Keratinocyte (primary cell): ENCODE data around the gene PALM2AKAP2.

Source experiments
- EZH2 ChIP-seq: IDR thresholded peaks from one replicate; pipeline ENCODE4 v1.6.1; 2012; ENCODE audit warnings: inconsistent platforms, mild to moderate bottlenecking, low read length, moderate library complexity
- TF ChIP-seq, protein P1 (sequence below), 3 experiments: IDR thresholded peaks in 1 of 3; conservative IDR thresholded peaks in 1 of 3; optimal IDR thresholded peaks in 1 of 3; 2 replicates in 2 of 3; 3 replicates in 1 of 3; pipeline versions ENCODE3 to v1.5.1; 2011; ENCODE audit warnings: low read length in 3 of 3, mild to moderate bottlenecking in 3 of 3, moderate library complexity in 2 of 3, control low read depth in 1 of 3, inconsistent platforms in 1 of 3; ENCODE audit not compliant: insufficient read depth in 2 of 3; ENCODE audit errors: extremely low read depth in 1 of 3

GRCh38 chr9:109789556-109789955 lies 9.6 kb downstream of the PALM2AKAP2 start:
- TF ChIP-seq, protein P1, sequence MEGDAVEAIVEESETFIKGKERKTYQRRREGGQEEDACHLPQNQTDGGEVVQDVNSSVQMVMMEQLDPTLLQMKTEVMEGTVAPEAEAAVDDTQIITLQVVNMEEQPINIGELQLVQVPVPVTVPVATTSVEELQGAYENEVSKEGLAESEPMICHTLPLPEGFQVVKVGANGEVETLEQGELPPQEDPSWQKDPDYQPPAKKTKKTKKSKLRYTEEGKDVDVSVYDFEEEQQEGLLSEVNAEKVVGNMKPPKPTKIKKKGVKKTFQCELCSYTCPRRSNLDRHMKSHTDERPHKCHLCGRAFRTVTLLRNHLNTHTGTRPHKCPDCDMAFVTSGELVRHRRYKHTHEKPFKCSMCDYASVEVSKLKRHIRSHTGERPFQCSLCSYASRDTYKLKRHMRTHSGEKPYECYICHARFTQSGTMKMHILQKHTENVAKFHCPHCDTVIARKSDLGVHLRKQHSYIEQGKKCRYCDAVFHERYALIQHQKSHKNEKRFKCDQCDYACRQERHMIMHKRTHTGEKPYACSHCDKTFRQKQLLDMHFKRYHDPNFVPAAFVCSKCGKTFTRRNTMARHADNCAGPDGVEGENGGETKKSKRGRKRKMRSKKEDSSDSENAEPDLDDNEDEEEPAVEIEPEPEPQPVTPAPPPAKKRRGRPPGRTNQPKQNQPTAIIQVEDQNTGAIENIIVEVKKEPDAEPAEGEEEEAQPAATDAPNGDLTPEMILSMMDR (optimal IDR thresholded peaks at IDR 0.05 in 1 of 3, IDR thresholded peaks at IDR 0.05 in 1 of 3, conservative IDR thresholded peaks at IDR 0.05 in 1 of 3; ENCODE audit: extremely low read depth in 1 of 3, insufficient read depth in 2 of 3, low read length in 3 of 3) = no peak
- TF ChIP-seq EZH2 = no peak
